CD14-positive monocyte (primary cell): ENCODE measurements around the gene MIA2. TPM values are rescaled to one million over a fixed set of nuclear protein-coding genes. Genes with fewer than 3 reads are reported as not detected.

Experiments used
- DNase-seq, 3 donors: peaks; one replicate each; pipeline ENCODE4 v3.0.0-alpha.2; 2011 to 2022
- H2AFZ ChIP-seq: 2 replicates; pipeline ENCODE4 v1.6.0; 2012; ENCODE audit warnings: mild to moderate bottlenecking, low read depth, low read length, inconsistent platforms; ENCODE audit not compliant: insufficient read depth, poor library complexity, severe bottlenecking
- H3K27ac ChIP-seq, 2 donors: 1 replicate in 1 of 2; 2 replicates in 1 of 2; pipeline ENCODE4 v1.5.1; 2012 to 2013; ENCODE audit warnings: low read length in 2 of 2, control low read depth in 1 of 2, inconsistent platforms in 1 of 2, low read depth in 1 of 2, mild to moderate bottlenecking in 1 of 2
- H3K27me3 ChIP-seq, 2 donors: one replicate each; pipeline versions ENCODE4 v1.6.0 to v1.6.1; 2011 to 2013; ENCODE audit warnings: low read length in 2 of 2; ENCODE audit not compliant: control insufficient read depth in 2 of 2, insufficient read depth in 2 of 2
- H3K36me3 ChIP-seq, 2 donors: replicated peaks in 1 of 2; 1 replicate in 1 of 2; 2 replicates in 1 of 2; pipeline versions ENCODE4 v1.5.1 to v1.6.1; 2012 to 2013; ENCODE audit warnings: low read length in 2 of 2, control low read depth in 1 of 2, inconsistent platforms in 1 of 2, mild to moderate bottlenecking in 1 of 2; ENCODE audit not compliant: insufficient read depth in 2 of 2, control insufficient read depth in 1 of 2
- H3K4me1 ChIP-seq, 2 donors: 1 replicate in 1 of 2; 2 replicates in 1 of 2; pipeline versions ENCODE4 v1.5.1 to v1.6.1; 2012 to 2013; ENCODE audit warnings: low read length in 2 of 2, control low read depth in 1 of 2, inconsistent platforms in 1 of 2, mild to moderate bottlenecking in 1 of 2, moderate library complexity in 1 of 2; ENCODE audit not compliant: insufficient read depth in 2 of 2, control insufficient read depth in 1 of 2
- H3K4me2 ChIP-seq: replicated peaks from 2 replicates; pipeline ENCODE3; 2012; ENCODE audit warnings: low read length, moderate library complexity, mild to moderate bottlenecking; ENCODE audit not compliant: poor library complexity, severe bottlenecking; ENCODE audit errors: extremely low read depth
- H3K4me3 ChIP-seq, 3 experiments: fragments of 200-600 bp in 1 of 3; sonication (generic) in 1 of 3; replicated peaks in 1 of 3; 1 replicate in 2 of 3; 2 replicates in 1 of 3; pipeline ENCODE4 v1.5.1; 2011 to 2013; ENCODE audit warnings: low read length in 3 of 3, mild to moderate bottlenecking in 3 of 3, control low read depth in 2 of 3, low read depth in 2 of 3, inconsistent platforms in 1 of 3, moderate library complexity in 1 of 3
- H3K79me2 ChIP-seq: 2 replicates; pipeline ENCODE4 v1.6.0; 2012; ENCODE audit warnings: mild to moderate bottlenecking, control low read depth, inconsistent platforms, low read length, moderate library complexity; ENCODE audit not compliant: insufficient read depth
- H3K9ac ChIP-seq: 2 replicates; pipeline ENCODE4 v1.6.0; 2017; ENCODE audit warnings: low read length, mild to moderate bottlenecking; ENCODE audit not compliant: insufficient read depth, poor library complexity, severe bottlenecking
- H3K9me3 ChIP-seq, 2 donors: replicated peaks in 1 of 2; 1 replicate in 1 of 2; 2 replicates in 1 of 2; pipeline versions ENCODE4 v1.5.1 to v1.6.1; 2012 to 2013; ENCODE audit warnings: low read length in 2 of 2, control low read depth in 1 of 2; ENCODE audit not compliant: control insufficient read depth in 1 of 2, insufficient read depth in 1 of 2
- H4K20me1 ChIP-seq: 2 replicates; pipeline ENCODE4 v1.6.0; 2012; ENCODE audit warnings: mild to moderate bottlenecking, low read length, control low read depth, moderate library complexity; ENCODE audit not compliant: insufficient read depth
- H3K27ac Mint-ChIP-seq, 7 donors: one replicate each; pipeline ENCODE4 v1.8.0; 2020; ENCODE audit warnings: mild to moderate bottlenecking in 7 of 7, mixed read lengths in 7 of 7, moderate library complexity in 6 of 7, inconsistent platforms in 2 of 7
- H3K27me3 Mint-ChIP-seq, 3 donors: one replicate each; pipeline ENCODE4 v1.8.0; 2021 to 2022; ENCODE audit warnings: low read depth in 3 of 3, mild to moderate bottlenecking in 3 of 3, mixed read lengths in 3 of 3, moderate library complexity in 3 of 3, inconsistent platforms in 1 of 3
- H3K36me3 Mint-ChIP-seq, 2 donors: one replicate each; pipeline ENCODE4 v1.8.0; 2020; ENCODE audit warnings: mixed read lengths in 2 of 2, inconsistent platforms in 1 of 2, mild to moderate bottlenecking in 1 of 2
- H3K4me1 Mint-ChIP-seq: one replicate; pipeline ENCODE4 v1.8.0; 2020; ENCODE audit warnings: mild to moderate bottlenecking, mixed read lengths
- H3K4me3 Mint-ChIP-seq, 2 donors: one replicate each; pipeline ENCODE4 v1.8.0; 2020; ENCODE audit warnings: mild to moderate bottlenecking in 2 of 2, mixed read lengths in 2 of 2, moderate library complexity in 1 of 2
- H3K9me3 Mint-ChIP-seq, 7 donors: one replicate each; pipeline ENCODE4 v1.8.0; 2020 to 2022; ENCODE audit warnings: mixed read lengths in 7 of 7, mild to moderate bottlenecking in 6 of 7, moderate library complexity in 6 of 7, inconsistent platforms in 2 of 7
- WGBS: methylation state at CpG from one replicate; pipeline ENCODE4 v1.1.5; 2013; ENCODE audit warnings: missing lambda C conversion rate; ENCODE audit not compliant: insufficient coverage; 5-methylcytosine and 5-hydroxymethylcytosine counted together
- intact Hi-C, 2 donors: fragments of 100-400 bp; cut with micrococcal nuclease; formaldehyde crosslinking; loops; one replicate each; pipeline versions ENCODE4 v1.15.0 to v1.15.1; 2023
- polyA plus RNA-seq, 3 donors: library from polyadenylated mRNA; depleted of rRNA in 1 of 3; unstranded in 2 of 3; stranded (reverse) in 1 of 3; fragments of 300-500 nt in 2 of 3; fragments of >200 nt in 1 of 3; fragmentation: Illumina TruSeq in 2 of 3; gene quantifications; 1 replicate in 2 of 3; 2 replicates in 1 of 3; pipeline ENCODE4 v1.2.3, GENCODE V29; 2012 to 2021
- TF ChIP-seq, protein P1 (sequence below): fragments of 200-600 bp; IDR thresholded peaks from one replicate; pipeline ENCODE4 v1.8.0; 2022; ENCODE audit warnings: antibody characterized with exemption, mild to moderate bottlenecking

MIA2 gene
- polyA plus RNA-seq, 3 donors = 19.1 to 24.6 (median 20.0) TPM

GRCh38 chr14:39433452-39433813, 199.7 kb downstream of the MIA2 start:
- no CpG with 5 or more reads among the region's 8 CpGs for WGBS
- intact Hi-C loops = loop anchor here (5.0 to 10.0 kb wide), 3 partner anchors 256 to 329 kb away; partner anchors contain the start of genes SEC23A (in 2 of the 2), PNN (in 1 of the 2) and TRAPPC6B (in 1 of the 2)
- Mint-ChIP-seq H3K4me1 (peaks cover 38% of the 10 kb centered on the region), H3K27me3 (no peaks in the 10 kb centered on the region), H3K9me3 (no peaks in the 10 kb centered on the region), H3K4me3 (peak overlapping the region; percentile 90), H3K36me3 (peaks cover 0 to 2% of the 10 kb centered on the region in 2 donors), H3K27ac (peak overlapping the region; percentile 61 to 100 (median 96))
- peaks cover 32% of the 10 kb centered on the region for H4K20me1 ChIP-seq
- peak overlapping the region; percentile 90 to 96 for H3K27ac ChIP-seq
- TF ChIP-seq, protein P1, sequence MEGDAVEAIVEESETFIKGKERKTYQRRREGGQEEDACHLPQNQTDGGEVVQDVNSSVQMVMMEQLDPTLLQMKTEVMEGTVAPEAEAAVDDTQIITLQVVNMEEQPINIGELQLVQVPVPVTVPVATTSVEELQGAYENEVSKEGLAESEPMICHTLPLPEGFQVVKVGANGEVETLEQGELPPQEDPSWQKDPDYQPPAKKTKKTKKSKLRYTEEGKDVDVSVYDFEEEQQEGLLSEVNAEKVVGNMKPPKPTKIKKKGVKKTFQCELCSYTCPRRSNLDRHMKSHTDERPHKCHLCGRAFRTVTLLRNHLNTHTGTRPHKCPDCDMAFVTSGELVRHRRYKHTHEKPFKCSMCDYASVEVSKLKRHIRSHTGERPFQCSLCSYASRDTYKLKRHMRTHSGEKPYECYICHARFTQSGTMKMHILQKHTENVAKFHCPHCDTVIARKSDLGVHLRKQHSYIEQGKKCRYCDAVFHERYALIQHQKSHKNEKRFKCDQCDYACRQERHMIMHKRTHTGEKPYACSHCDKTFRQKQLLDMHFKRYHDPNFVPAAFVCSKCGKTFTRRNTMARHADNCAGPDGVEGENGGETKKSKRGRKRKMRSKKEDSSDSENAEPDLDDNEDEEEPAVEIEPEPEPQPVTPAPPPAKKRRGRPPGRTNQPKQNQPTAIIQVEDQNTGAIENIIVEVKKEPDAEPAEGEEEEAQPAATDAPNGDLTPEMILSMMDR = no peak
- no peaks in the 10 kb centered on the region for H3K9me3 ChIP-seq
- peaks cover 27 to 34% of the 10 kb centered on the region in 2 donors for H3K4me1 ChIP-seq
- H3K9ac ChIP-seq = peak overlapping the region; percentile 78
- peak overlapping the region; percentile 94 for H3K4me2 ChIP-seq
- H2AFZ ChIP-seq = peak overlapping the region; percentile 90
- peak overlapping the region; percentile 62 to 98 (median 69) for H3K4me3 ChIP-seq
- no peak for DNase-seq
- no peaks in the 10 kb centered on the region for H3K36me3 ChIP-seq
- peaks cover 33% of the 10 kb centered on the region for H3K79me2 ChIP-seq
- no peaks in the 10 kb centered on the region for H3K27me3 ChIP-seq

DNA sequence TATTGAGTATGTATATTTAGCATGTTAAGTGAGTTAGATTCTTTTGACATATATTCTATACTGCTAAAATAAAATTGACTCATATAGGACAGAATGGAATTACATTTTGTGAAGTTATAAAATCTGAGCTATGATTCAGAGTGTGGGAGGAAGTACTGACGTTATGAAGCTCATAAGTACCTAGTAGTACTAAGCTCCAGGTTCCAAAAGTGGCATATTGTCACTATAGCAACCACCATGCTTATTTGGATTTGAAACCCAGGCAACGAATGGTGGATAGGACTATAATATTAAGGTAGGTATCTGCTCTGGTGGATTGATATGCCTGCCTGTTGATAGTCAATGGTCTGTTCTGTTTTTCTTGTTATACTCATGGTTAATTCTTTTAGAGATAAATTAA, 200.7 kb downstream of the MIA2 start:
- H3K4me2 ChIP-seq = no peak overlapping the region
- WGBS = no CpG with 5 or more reads among the region's 2 CpGs
- intact Hi-C loops = loop anchor here (5.0 to 10.0 kb wide), 3 partner anchors 257 to 330 kb away; partner anchors contain the start of genes SEC23A (in 2 of the 2), PNN (in 1 of the 2) and TRAPPC6B (in 1 of the 2)
- TF ChIP-seq, protein P1 = no peak
- no peak overlapping the region for H3K4me3 ChIP-seq
- peaks cover 24% of the 10 kb centered on the region for H3K79me2 ChIP-seq
- Mint-ChIP-seq H3K4me3 (no peak overlapping the region), H3K27me3 (no peaks in the 10 kb centered on the region), H3K36me3 (peaks cover 0 to 2% of the 10 kb centered on the region in 2 donors), H3K9me3 (no peaks in the 10 kb centered on the region), H3K27ac (no peak overlapping the region), H3K4me1 (peaks cover 28% of the 10 kb centered on the region)
- no peaks in the 10 kb centered on the region for H3K36me3 ChIP-seq
- H3K27me3 ChIP-seq = no peaks in the 10 kb centered on the region
- H3K27ac ChIP-seq = no peak overlapping the region
- H3K9ac ChIP-seq = no peak overlapping the region
- H2AFZ ChIP-seq = no peak overlapping the region
- DNase-seq = peak; percentile 11 to 41 (median 12)
- H3K4me1 ChIP-seq = peaks cover 27% of the 10 kb centered on the region in 2 donors
- peaks cover 23% of the 10 kb centered on the region for H4K20me1 ChIP-seq
- H3K9me3 ChIP-seq = no peaks in the 10 kb centered on the region
